PC-3 (cell line): ENCODE results near the gene PPP2R5E. TPM values are rescaled to one million over a fixed set of nuclear protein-coding genes. Genes with fewer than 3 reads are reported as not detected.
"Not testable (repeated sequence)": the region's sequence is repeated elsewhere in the genome, so short reads cannot be mapped to it uniquely, and the experiment has no call there.

Experiments used
- ATAC-seq: fragments of 200-7000 bp; cut with Tn5 transposase; 2 replicates; pipeline ENCODE4 v1.9.1; 2020; ENCODE audit warnings: mild to moderate bottlenecking, moderate library complexity
- BruUV-seq: library from RNA; stranded (reverse); fragments of 400-500 nt; replicated peaks from 2 replicates; lab custom pipeline; 2021; lab: Mats Ljungman, UMichigan
- CTCF ChIA-PET: fragments of 300-600 bp; sonication (Branson Sonifier 250); formaldehyde crosslinking; loops from one replicate; lab custom pipeline; 2022; ENCODE audit warnings: antibody characterized with exemption; lab: Charles Lee
- POLR2A ChIA-PET: fragments of 300-600 bp; sonication (Branson Sonifier 250); formaldehyde crosslinking; loops from one replicate; lab custom pipeline; 2022; ENCODE audit warnings: antibody characterized with exemption; ENCODE audit not compliant: unreplicated experiment; lab: Charles Lee
- DNase-seq: peaks from one replicate; pipeline ENCODE4 v3.0.0-alpha.2; 2015
- H2AFZ ChIP-seq: fragments of 300-600 bp; sonication (generic); 2 replicates; pipeline ENCODE4 v1.6.0; 2016; ENCODE audit warnings: antibody characterized with exemption, low read length
- H3F3A ChIP-seq: fragments of 300-600 bp; sonication (generic); one replicate; pipeline ENCODE4 v1.6.0; 2017; ENCODE audit warnings: antibody characterized with exemption, low read length, control low read depth, mild to moderate bottlenecking; ENCODE audit not compliant: unreplicated experiment
- H3K27ac ChIP-seq: fragments of 300-600 bp; sonication (generic); 2 replicates; pipeline ENCODE4 v1.5.1; 2016; ENCODE audit warnings: mild to moderate bottlenecking, low read length
- H3K27me3 ChIP-seq: fragments of 300-600 bp; sonication (generic); 2 replicates; pipeline ENCODE4 v1.6.1; 2016; ENCODE audit warnings: low read length, mixed read lengths
- H3K36me3 ChIP-seq: fragments of 300-600 bp; sonication (generic); 2 replicates; pipeline ENCODE4 v1.6.1; 2016; ENCODE audit warnings: low read depth, mixed run types, low read length, mixed read lengths
- H3K4me1 ChIP-seq: fragments of 300-600 bp; sonication (generic); 2 replicates; pipeline ENCODE4 v1.5.1; 2016; ENCODE audit warnings: low read length; ENCODE audit not compliant: insufficient read depth
- H3K4me2 ChIP-seq: fragments of 300-600 bp; sonication (generic); 2 replicates; pipeline ENCODE4 v1.6.0; 2016; ENCODE audit warnings: low read length
- H3K4me3 ChIP-seq: fragments of 300-600 bp; sonication (generic); 2 replicates; pipeline ENCODE4 v1.5.1; 2016; ENCODE audit warnings: mild to moderate bottlenecking, low read length, mixed read lengths
- H3K79me2 ChIP-seq: fragments of 300-600 bp; sonication (generic); 2 replicates; pipeline ENCODE4 v1.6.1; 2017; ENCODE audit warnings: low read length, mixed read lengths
- H3K9ac ChIP-seq: fragments of 300-600 bp; sonication (generic); 2 replicates; pipeline ENCODE4 v1.6.0; 2016; ENCODE audit warnings: mild to moderate bottlenecking, low read length
- H3K9me2 ChIP-seq: fragments of 300-600 bp; sonication (generic); replicated peaks from 2 replicates; pipeline ENCODE4 v1.6.1; 2016; ENCODE audit warnings: mixed run types, low read length, mixed read lengths
- H3K9me3 ChIP-seq: fragments of 300-600 bp; sonication (generic); 2 replicates; pipeline ENCODE4 v1.6.1; 2016; ENCODE audit warnings: low read length, mixed read lengths
- H4K20me1 ChIP-seq: fragments of 300-600 bp; sonication (generic); 2 replicates; pipeline ENCODE4 v1.6.1; 2016; ENCODE audit warnings: low read length, mixed read lengths
- CTCF ChIP-seq: fragments of 300-600 bp; sonication (generic); conservative IDR thresholded peaks from 2 replicates; pipeline ENCODE4 v1.5.1; 2017; ENCODE audit warnings: antibody characterized with exemption, low read depth, mild to moderate bottlenecking, low read length
- EZH2 ChIP-seq: fragments of 300-600 bp; sonication (generic); IDR thresholded peaks from one replicate; pipeline ENCODE4 v1.6.1; 2017; ENCODE audit warnings: antibody characterized with exemption, mild to moderate bottlenecking, low read length; ENCODE audit not compliant: unreplicated experiment
- EZH2phosphoT487 ChIP-seq: fragments of 300-600 bp; sonication (generic); IDR thresholded peaks from 2 replicates; pipeline ENCODE4 v1.6.1; 2018; ENCODE audit warnings: mild to moderate bottlenecking, antibody characterized with exemption, low read length, borderline replicate concordance
- intact Hi-C: fragments of 100-400 bp; cut with micrococcal nuclease; formaldehyde crosslinking; loops from 2 replicates; pipeline ENCODE4 v1.9.0; 2023
- total RNA-seq: library from RNA; depleted of rRNA; stranded (reverse); fragments of >200 nt; gene quantifications from 2 replicates; pipeline ENCODE4 v1.2.3, GENCODE V29; 2014

Gene PPP2R5E
- total RNA-seq, 1 experiment from 2014 or later, result 17.2 TPM

DNA sequence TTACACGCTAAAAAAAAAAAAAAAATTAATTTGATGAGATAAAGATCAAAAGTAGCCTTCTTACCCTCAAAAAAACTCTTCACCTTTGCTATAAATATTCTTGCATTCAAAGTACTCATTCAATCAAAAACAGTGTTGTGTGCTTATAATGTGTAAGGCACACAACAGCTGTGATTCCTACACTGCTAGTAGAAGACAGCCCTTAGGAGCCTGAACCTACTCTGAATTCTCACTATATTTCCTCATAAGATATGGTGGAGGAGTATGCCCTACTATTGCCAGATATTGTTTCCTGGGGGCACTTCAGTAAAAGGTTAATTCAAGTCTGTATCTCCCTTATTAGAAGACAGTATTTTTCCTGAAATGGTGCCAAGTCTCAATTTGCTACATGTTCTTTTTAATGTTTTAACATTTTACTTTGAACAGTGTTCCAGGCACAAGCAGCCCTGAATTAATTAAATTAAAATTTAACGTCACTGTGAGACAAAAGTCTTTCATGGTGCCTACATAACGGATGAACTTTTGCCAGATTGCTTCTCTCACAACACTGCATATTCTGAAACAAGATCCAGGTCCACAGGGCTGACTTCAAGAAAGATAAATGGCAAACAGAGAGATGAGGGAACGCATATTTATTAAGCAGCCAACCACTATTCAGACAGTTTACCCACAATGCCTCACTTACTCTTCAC lies 19.3 kb downstream of the PPP2R5E start:
- no peaks in the 10 kb centered on the region for H3K9me2 ChIP-seq
- DNase-seq (no peak), ATAC-seq (no peak)
- no peaks in the 10 kb centered on the region for H3F3A ChIP-seq
- no peaks in the 10 kb centered on the region for H3K27me3 ChIP-seq
- H3K9me3 ChIP-seq, result no peaks in the 10 kb centered on the region
- peaks cover 19% of the 10 kb centered on the region for H4K20me1 ChIP-seq
- intact Hi-C loops, result no loop called here
- no peaks in the 10 kb centered on the region for H3K4me1 ChIP-seq
- POLR2A ChIA-PET, result no interaction called here
- peaks cover 48% of the 10 kb centered on the region for H3K79me2 ChIP-seq
- H3K36me3 ChIP-seq, result peaks cover 7% of the 10 kb centered on the region; the same call in 1 of the 2 replicates
- no peak for TF ChIP-seq CTCF
- TF ChIP-seq EZH2phosphoT487, result no peak
- TF ChIP-seq EZH2, result no peak
- H2AFZ ChIP-seq, result no peak overlapping the region
- H3K27ac ChIP-seq, result no peak overlapping the region
- CTCF ChIA-PET, result no interaction called here
- no peak overlapping the region for H3K4me3 ChIP-seq
- H3K4me2 ChIP-seq, result no peak overlapping the region
- no TSS peak for BruUV-seq
- H3K9ac ChIP-seq, result no peak overlapping the region

- H3K36me3 ChIP-seq, H3K9me3 ChIP-seq, H3K27ac ChIP-seq, ATAC-seq, H3K9ac ChIP-seq, H3K4me3 ChIP-seq, H3K27me3 ChIP-seq, H2AFZ ChIP-seq, H3F3A ChIP-seq, DNase-seq, intact Hi-C loops, BruUV-seq, H3K4me1 ChIP-seq, H3K9me2 ChIP-seq, POLR2A ChIA-PET, H3K4me2 ChIP-seq, CTCF ChIA-PET: not testable (repeated sequence)
- Histone ChIP-seq H4K20me1 (peaks cover 14% of the 10 kb centered on the region), H3K79me2 (peaks cover 47% of the 10 kb centered on the region)
These were observed 20.7 kb downstream of the PPP2R5E start for GRCh38 chr14:63522511-63522910.

DNA sequence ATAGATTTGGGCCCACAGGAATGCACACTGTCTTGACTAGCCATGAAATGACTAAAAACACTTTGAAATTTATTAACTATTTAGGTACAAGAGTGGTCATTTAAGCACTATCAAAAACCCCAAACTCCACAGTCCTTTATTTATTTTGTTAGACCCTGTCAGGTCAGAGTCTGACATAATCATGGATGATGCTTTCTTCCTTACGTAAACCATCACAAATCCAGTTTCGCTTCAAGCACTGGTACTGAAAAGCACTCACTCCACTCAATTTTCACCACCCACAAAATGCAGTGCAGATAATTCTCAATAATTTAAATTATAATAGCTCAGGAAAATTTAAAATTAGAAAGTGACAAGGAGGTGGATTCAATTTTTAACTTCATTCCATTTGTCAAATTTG lies 25.8 kb downstream of the PPP2R5E start:
- intact Hi-C loops, result no loop called here
- peaks cover 16% of the 10 kb centered on the region for H4K20me1 ChIP-seq

More for the DNA sequence above, 25.8 kb downstream of the PPP2R5E start:
- TF ChIP-seq EZH2phosphoT487 (no peak), CTCF (no peak), EZH2 (no peak)
- Histone ChIP-seq H3K9me2 (no peaks in the 10 kb centered on the region), H3K9ac (no peak overlapping the region), H3K27me3 (no peaks in the 10 kb centered on the region), H3K9me3 (no peaks in the 10 kb centered on the region), H2AFZ (no peak overlapping the region), H3K4me1 (0 out of 2 replicates have a peak, but pooled peaks cover 3% of the 10 kb centered on the region), H3K27ac (no peak overlapping the region), H3K36me3 (0 out of 2 replicates have a peak, but pooled peaks cover 2% of the 10 kb centered on the region), H3K79me2 (peaks cover 62% of the 10 kb centered on the region), H3K4me3 (no peak overlapping the region), H3F3A (no peaks in the 10 kb centered on the region), H3K4me2 (no peak overlapping the region)
- POLR2A ChIA-PET, result interaction anchor here (0.6 kb wide), 1 partner anchor 9 kb away, joined by 3 read pairs; no protein-coding TSS in a partner anchor
- DNase-seq (no peak), ATAC-seq (no peak)
- CTCF ChIA-PET, result no interaction called here
- BruUV-seq, result no TSS peak
